Suppressor macrophage treated with lipopolysaccharide for 4 hours (primary cell): ENCODE measurements around the gene SLC2A11.
"Not testable (repeated sequence)": the region's sequence is repeated elsewhere in the genome, so short reads cannot be mapped to it uniquely, and the experiment has no call there.

Experiments
- DNase-seq: peaks from one replicate; pipeline ENCODE4 v3.0.0-alpha.2; 2020

Gene SLC2A11

DNA sequence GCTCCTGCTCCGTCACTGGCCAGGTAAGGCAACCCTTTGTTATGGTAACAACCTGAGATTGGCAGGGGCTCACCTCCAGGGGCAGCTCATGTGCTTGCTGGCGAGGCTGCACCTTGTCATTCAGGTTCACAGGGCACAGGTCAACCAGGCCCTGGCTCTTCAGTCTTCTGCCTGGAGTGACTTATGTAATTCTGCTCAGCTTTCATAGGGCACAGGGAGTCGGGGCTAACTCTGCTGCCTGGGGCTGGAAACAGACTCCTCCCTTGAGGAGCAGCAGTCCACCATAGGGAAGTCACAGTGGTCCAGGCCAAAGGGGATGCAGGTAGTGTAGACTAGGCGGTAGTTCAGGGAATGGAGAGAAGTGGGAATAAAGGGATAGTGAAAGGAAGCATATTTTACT lies 35.0 kb downstream of the SLC2A11 start:
- DNase-seq, result no peak

DNA sequence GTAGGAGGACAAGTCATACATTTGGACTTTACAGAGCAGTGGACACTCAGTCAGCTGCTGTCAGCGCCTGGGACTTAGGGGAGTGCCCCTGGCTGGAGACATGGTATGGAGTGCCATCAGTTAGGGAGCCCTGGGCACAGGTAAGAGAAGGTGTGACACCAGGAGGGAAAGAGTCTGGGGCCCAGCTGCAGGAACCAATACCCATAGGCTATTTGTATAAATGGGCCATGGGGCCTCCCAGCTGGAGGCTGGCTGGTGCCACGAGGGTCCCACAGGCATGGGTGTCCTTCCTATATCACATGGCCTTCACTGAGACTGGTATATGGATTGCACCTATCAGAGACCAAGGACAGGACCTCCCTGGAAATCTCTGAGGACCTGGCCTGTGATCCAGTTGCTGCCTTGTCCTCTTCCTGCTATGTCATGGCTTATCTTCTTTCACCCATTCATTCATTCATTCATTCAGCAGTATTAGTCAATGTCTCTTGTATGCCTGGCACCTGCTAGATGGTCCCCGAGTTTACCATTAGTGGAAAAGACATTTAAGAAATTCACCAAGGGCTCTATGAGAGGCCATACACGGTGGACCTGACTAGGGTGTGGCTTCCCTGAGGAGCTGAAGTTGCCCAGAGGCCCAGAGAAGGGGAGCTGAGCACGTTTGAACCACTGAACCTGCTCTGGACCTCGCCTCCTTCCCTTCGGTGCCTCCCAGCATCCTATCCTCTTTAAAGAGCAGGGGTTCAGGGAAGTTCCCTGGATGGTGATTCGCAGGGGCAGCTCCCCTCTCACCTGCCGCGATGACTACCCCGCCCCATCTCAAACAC lies 35.7 kb downstream of the SLC2A11 start:
- no peak for DNase-seq

DNA sequence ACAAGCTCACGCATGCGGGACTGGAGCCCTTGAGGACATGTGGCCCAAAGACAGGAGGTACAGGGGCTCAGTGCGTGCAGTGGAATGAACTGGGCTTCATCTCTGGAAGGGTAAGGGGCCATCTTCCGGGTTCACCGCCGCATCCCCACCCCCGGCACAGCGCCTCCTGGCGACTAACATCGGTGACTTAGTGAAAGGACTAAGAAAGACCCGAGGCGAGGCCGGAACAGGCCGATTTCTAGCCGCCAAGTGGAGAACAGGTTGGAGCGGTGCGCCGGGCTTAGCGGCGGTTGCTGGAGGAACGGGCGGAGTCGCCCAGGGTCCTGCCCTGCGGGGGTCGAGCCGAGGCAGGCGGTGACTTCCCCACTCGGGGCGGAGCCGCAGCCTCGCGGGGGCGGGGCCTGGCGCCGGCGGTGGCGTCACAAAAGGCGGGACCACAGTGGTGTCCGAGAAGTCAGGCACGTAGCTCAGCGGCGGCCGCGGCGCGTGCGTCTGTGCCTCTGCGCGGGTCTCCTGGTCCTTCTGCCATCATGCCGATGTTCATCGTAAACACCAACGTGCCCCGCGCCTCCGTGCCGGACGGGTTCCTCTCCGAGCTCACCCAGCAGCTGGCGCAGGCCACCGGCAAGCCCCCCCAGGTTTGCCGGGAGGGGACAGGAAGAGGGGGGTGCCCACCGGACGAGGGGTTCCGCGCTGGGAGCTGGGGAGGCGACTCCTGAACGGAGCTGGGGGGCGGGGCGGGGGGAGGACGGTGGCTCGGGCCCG lies 36.5 kb downstream of the SLC2A11 start, which contains the start of gene MIF:
Gene MIF, plus strand, starts transcription at position 439 of the 765 bp plus-strand sequence. Its CDS starts 92 bp downstream, at position 531.
- DNase-seq, result peak; percentile 98

DNA sequence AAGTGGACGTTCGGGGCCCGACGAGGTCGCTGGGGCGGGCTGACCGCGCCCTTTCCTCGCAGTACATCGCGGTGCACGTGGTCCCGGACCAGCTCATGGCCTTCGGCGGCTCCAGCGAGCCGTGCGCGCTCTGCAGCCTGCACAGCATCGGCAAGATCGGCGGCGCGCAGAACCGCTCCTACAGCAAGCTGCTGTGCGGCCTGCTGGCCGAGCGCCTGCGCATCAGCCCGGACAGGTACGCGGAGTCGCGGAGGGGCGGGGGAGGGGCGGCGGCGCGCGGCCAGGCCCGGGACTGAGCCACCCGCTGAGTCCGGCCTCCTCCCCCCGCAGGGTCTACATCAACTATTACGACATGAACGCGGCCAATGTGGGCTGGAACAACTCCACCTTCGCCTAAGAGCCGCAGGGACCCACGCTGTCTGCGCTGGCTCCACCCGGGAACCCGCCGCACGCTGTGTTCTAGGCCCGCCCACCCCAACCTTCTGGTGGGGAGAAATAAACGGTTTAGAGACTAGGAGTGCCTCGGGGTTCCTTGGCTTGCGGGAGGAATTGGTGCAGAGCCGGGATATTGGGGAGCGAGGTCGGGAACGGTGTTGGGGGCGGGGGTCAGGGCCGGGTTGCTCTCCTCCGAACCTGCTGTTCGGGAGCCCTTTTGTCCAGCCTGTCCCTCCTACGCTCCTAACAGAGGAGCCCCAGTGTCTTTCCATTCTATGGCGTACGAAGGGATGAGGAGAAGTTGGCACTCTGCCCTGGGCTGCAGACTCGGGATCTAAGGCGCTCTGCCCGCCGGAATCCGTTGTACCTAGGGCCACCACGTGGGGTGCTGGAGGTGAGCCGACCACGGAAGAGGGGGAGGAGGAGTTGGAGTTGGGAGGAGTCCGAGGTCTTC lies 37.3 kb downstream of the SLC2A11 start:
- DNase-seq, result peak; percentile 64

DNA sequence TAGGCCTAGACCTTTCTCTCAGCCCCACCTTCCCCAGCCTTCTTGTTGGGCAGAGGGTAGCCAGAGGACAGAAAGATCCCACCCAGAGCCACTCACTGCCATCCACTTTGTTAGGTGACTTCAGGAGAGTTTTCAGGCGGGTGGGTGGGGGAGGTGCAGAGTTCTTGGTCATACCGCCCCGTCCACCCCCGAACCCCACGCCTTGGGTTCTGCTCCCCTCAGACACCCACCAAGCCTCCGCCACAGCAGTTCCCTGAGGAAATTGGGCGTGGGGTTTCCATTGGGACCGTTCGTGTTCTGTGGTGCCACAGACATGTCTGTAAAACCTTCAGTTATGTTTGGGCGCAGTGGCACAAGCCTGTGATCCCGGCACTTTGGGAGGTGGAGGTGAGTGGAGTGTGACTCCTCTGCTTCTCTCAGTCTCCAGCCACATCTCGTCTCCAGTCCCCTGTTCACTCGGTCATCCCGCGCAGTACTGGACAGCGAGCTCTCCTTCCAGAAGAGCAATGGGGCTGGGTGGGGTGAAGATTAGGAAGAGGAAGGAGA lies 38.0 kb downstream of the SLC2A11 start:
- DNase-seq, result no peak

DNA sequence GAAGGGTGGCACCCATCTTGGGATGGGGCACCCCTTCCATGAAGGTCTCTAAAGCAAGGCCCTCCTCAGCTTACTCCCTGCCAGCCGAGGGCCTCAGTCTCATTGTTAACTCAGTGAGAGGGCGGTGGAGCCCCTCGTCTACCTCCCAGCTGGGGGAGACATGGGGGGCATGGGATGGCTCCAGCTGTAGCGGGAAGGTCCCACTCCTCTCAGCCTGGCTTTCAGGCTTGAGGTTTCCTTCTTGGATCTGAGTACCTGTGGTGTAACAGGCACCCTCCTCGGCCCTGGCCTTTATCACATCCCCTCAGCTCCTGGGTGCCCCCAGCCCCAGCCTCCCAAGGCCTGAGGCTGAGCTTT lies 38.5 kb downstream of the SLC2A11 start:
- no peak for DNase-seq

DNA sequence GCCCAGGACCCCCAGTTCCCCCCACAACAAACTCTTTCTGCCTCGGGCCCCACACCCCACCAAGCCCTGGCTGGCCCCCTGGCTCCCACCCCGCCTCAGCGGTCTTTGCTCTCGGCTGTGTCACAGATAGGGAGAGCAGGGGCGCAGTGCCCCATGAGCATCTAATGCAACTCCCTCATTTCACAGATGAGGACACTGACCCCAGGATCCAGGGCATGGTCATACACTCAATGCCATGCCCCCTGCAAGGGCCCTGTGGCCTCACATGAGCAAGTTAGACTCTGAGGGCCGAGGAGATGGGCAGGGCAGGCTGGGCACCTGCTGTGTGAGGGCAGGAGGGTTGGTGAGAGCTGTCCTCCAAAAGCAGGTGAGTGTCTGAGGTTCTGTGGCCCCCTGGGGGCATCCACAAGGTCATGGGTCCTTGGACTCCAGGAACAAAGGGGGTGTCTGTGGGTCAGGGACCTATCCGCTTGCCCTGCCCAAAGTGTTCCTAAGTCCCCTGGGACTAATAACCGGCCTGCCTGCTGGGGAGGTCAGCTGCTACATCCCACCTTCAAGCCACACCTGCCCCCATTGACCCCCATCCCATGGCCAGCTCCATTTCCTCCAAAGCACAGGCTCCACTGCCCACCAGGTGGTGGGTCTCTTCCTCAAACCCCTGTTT lies 39.0 kb downstream of the SLC2A11 start:
- no peak for DNase-seq

DNA sequence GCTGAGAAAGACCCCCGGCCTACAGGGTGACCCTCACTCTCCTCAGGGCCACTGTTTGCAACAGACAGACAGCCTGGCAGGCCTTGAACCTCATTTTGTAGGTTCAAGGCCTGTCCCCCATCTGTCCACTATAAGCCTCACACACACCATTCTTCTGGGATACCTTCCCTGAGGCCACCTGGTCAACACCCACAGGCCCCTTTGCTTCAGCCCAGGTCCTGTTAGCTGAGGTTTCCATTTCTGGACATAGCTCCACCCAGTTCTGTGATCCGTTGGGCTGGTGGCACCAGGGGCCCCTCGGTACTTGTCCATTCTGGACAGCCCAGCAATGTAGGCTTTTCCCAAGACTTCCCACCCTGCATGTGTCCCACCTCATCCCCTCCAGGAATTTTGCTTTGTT lies 39.6 kb downstream of the SLC2A11 start:
- DNase-seq, result no peak

DNA sequence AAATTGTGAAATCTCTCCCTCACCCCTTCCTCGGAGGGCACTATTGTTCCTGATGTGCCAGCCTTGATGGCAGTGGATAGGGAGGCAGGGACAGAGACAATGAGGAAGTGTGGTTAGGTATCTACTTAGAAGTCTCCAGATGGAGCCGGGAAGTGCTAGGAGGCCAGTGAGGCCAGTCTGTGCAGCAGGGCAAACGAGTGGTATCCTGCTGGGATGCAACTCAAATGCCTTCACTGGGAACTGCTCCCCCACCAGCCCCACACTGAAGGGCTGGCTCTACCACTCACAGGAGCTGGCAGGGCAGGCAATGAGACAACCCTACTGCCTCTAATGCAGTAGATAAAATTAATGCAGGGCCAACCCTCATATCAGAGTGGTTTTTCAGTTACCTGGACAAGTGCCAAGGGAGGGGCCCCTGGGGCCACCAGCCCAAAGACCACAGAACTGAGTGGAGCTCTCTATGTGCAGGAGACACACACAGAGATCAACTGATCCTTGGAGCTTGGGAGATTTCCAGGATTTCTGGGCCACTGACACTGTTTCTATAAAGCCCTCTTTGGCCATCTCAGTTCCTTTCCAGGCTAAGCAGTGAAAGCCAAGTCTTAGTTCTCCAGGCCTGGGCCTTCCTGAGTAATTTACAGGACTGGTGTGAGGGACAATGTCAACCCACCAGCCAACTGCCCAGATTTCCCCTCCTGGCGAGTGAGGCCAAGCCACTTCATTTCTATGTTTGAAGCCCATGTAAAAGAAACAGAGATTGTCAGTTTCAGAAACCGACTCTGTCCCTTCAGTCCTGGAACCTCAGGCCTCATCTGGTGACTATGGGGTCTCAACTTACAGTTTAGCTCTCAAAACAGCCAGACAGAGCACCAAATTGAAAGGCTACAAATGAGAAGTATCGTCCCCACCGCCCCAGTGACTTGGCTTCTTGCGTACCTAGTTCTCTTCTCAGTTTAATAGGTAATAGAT lies 40.6 kb downstream of the SLC2A11 start:
- DNase-seq, result no peak

DNA sequence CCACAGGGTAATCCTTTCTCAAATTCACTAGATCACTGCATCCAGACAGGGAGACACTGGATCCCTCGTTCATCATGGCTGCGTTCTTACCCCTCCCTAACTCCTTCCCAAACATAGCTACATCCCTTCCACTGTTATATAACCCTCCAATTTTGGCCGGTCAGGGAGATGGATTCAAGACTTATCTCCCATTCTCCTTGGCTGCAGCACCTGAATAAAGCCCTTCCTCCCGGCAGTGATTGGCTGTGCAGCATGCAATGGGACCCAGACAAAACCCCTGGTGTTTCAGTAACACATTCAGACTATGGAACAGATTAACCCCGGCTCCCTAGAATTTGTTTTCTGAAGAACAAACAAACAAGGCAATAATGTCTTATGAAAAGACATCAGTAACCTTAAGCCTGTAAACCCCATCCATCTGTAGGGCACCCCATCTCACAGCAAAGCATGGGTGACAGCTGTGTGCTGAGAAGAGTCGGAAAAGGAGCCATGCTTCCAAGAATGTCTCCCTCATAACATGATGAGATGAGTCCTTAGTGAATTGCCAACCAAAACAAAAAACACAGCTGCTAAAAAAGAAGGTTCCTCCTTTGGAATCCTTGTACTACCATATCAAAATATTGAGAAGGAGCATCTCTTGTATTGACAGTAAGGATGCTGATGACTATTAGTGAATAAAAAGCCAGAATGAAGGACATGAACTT lies 41.5 kb downstream of the SLC2A11 start:
- DNase-seq, result no peak

DNA sequence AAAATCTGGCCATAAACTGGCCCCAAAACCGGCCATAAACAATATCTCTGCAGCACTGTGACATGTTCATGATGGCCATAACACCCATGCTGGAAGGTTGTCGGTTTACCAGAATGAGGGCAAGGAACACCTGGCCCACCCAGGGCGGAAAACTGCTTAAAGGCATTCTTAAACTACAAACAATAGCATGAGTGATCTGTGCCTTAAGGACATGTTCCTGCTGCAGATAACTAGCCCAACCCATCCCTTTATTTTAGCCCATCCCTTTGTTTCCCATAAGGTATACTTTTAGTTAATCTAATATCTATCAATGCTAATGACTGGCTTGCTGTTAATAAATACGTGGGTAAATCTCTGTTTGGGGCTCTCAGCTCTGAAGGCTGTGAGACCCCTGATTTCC lies 42.6 kb downstream of the SLC2A11 start:
- DNase-seq, result not testable (repeated sequence)

DNA sequence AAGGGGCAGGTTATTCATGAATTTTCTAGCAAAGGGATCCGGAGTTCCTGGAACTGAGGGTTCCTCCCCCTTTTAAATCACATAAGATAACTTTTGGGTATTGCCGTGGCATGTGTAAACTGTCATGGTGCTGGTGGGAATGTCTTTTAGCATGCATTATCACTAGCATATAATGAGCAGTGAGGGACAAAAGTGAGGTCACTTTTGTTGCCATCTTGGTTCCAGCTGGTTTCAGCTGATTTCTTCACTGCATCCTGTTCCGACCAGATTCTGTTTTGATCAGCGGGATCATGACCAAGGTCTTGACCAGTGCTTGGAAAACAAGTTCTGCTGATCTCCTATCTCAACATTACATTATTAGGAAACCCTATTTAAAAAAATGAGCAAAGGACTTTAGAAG lies 43.9 kb downstream of the SLC2A11 start:
- no peak for DNase-seq

DNA sequence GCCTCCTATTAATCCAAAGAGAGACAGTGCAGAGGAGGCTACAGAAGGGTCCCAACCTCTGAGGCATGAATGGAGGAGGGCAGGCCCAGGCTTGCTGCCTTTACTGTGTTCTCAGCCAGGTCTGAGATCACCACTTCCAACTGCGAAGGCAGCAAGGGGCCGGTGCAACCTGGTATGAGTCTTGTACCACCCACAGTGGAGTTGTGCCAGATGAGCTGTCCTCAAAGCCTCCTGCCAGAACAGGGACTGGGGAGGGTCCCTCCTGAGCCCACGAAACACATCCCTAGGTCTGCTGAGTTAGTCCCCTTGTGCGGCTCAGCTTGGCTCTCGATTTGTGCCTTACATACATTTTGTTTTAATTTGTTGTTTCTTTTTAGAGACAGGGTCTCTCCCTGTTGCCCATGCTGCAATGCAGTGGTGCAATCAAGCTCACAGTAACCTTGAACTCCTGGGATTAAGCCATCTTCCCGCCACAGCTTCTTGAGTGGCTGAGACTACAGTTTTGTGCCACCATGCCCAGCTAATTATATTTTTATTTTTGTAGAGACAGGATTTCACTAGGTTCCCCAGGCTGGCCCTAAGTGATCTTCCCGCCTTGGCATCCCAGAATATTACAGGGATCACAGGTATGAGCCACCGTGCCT lies 45.8 kb downstream of the SLC2A11 start:
- no peak for DNase-seq

DNA sequence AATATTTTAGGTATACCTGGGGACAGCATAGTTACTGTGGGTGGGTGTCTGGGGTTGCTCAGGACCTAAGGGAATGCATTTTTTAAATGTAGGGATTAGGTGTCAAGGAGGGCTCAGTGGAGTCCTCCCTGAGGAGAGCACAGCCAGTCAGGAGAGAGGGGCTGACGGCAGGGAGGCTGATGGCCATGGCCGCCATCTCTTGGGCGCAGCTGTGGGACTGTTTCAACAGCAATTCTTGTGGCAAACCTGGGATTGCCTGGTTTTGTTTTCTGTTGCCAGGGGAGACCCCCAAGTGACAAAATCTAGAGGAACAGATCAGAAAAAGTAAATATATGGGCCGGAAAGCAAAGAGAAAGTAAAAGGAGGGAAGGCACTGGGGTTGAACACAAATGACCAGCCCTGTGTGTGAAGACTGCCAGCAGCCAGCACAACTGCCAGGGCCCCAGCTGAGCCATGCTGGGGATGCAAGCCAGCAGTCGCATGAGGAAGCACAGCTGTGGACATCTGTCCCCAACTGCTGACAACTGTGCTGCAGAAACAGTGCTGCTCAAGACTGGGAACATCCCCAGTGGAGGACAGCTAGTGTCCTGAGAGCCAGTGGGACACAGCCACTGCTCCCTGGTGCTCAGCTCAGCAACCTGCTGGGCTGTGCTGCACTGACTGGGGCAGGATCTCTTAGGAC lies 47.0 kb downstream of the SLC2A11 start:
- DNase-seq, result no peak

DNA sequence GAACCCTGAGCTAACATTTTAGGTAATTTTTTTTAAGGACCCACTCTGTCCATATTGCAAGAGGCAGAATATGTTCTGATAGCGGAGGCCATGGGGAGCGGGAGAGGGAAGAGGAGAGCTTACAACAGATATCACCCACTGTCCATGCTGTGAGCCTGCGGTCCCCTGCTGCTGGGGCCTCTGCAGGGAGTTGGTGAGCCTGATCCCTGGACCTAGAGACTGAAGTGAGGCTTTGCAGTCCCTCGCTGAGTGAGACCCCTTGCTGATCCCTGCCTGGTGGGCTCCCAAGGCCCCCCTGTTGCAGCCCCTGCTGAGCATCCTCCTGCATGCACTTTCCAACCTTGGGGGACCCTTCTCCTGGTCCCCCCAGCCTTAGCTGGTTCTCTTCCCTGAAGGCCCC lies 49.0 kb downstream of the SLC2A11 start:
- DNase-seq, result no peak

DNA sequence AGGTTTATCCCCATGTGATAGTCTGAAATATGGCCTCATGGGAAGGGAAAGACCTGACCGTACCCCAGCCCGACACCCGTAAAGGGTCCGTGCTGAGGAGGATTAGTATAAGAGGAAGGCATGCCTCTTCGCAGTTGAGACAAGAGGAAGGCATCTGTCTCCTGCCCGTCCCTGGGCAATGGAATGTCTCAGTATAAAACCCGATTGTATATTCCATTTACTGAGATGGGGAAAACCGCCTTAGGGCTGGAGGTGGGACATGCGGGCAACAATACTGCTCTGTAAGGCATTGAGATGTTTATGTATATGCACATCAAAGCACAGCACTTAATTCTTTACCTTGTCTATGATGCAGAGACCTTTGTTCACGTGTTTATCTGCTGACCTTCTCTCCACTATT lies 49.7 kb downstream of the SLC2A11 start:
- not testable (repeated sequence) for DNase-seq

DNA sequence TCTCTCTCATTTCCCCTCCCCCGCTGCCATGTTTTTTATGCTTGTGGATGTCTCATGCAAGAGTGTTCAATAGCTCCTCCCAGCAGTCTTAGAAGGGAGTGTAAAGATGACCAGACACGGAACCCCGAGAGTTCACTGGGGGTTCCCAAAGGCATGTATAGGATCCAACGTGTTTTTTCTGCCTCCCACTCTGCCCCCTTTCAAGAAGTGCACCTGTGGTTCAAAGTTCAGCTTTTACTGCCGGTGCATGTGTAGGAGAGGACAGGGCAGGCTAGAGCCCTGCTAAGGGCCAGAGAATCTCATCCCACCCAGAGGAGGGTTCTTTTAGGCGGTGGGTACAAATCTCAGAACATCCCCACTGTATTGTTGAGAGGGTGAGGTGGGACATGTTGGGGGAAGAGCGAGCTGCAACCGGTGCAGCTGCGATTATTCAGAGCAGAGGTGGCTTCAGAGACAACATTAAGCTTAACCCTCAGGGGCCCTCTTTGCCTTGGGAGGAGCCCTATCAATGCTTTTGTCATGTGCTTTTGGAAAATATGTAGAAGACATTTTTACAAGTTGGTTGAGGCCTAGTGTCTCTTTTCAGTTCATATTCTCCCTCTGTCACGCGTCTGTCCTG lies 51.0 kb downstream of the SLC2A11 start:
- DNase-seq, result no peak

DNA sequence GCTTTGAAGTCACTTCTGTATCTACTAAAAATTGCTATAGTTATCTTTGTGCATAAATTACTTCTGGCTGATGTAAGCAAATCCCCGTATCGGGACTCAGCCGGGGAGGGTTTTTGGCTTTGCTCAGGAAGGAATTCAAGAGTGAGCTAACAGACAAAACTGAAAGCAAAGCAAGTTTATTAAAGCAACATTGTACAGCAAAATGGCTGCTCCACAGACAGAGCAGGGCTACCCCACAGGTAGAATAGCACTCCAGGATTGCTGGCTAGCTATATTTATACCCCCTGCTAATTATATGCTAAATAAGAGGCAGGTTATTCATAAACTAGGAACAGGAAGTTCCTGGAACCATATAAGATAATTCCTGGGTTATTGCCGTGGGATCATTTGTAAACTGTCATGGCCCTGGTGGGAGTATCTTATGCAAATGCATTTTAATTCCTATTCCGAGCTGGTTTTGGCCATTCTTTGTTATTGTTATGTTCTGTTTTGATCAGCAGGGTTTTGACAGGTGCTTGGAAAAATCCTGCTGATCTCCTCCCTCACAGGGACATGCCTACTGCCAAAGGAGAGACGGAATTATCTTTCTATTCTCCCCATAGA lies 51.7 kb downstream of the SLC2A11 start:
- DNase-seq, result no peak
